GM23338 (cell line): ENCODE data around the gene LYPLAL1. TPM values are rescaled to one million over a fixed set of nuclear protein-coding genes. Genes with fewer than 3 reads are reported as not detected.

ENCODE experiments used
- ATAC-seq: fragments of 200-7000 bp; cut with Tn5 transposase; 3 replicates; pipeline ENCODE4 v1.9.1; 2020
- DNase-seq: peaks from one replicate; pipeline ENCODE4 v3.0.0-alpha.2; 2015; ENCODE audit warnings: low spot score
- H2AFZ ChIP-seq: fragments of 200-600 bp; sonication (generic); 2 replicates; pipeline ENCODE4 v1.8.0; 2016; ENCODE audit warnings: antibody characterized with exemption, mild to moderate bottlenecking, moderate library complexity
- H3F3A ChIP-seq: fragments of 200-600 bp; sonication (generic); replicated peaks from 2 replicates; pipeline ENCODE4 v1.8.0; 2017; ENCODE audit warnings: antibody characterized with exemption, mixed run types, low read depth
- H3K27ac ChIP-seq: fragments of 200-600 bp; sonication (generic); 2 replicates; pipeline ENCODE4 v1.6.1; 2016; ENCODE audit warnings: low read depth
- H3K27me3 ChIP-seq: fragments of 200-600 bp; sonication (generic); 2 replicates; pipeline ENCODE4 v1.8.0; 2016; ENCODE audit warnings: mild to moderate bottlenecking, mixed run types, moderate library complexity; ENCODE audit not compliant: insufficient read depth
- H3K36me3 ChIP-seq: fragments of 200-600 bp; sonication (generic); 2 replicates; pipeline ENCODE4 v1.8.0; 2016; ENCODE audit warnings: mild to moderate bottlenecking; ENCODE audit not compliant: insufficient read depth
- H3K4me1 ChIP-seq: fragments of 200-600 bp; sonication (generic); 2 replicates; pipeline ENCODE4 v1.8.0; 2016; ENCODE audit warnings: mild to moderate bottlenecking, moderate library complexity; ENCODE audit not compliant: insufficient read depth
- H3K4me2 ChIP-seq: fragments of 200-600 bp; sonication (generic); 2 replicates; pipeline ENCODE4 v1.7.1; 2017; ENCODE audit warnings: mixed run types
- H3K4me3 ChIP-seq: fragments of 200-600 bp; sonication (generic); 2 replicates; pipeline ENCODE4 v1.6.1; 2016; ENCODE audit warnings: mixed run types
- H3K79me2 ChIP-seq: fragments of 200-600 bp; sonication (generic); replicated peaks from 2 replicates; pipeline ENCODE4 v1.8.0; 2017; ENCODE audit warnings: mild to moderate bottlenecking; ENCODE audit not compliant: insufficient read depth
- H3K9me2 ChIP-seq: fragments of 200-600 bp; sonication (generic); 2 replicates; pipeline ENCODE4 v1.8.0; 2017; ENCODE audit not compliant: insufficient read depth
- H4K20me1 ChIP-seq: fragments of 200-600 bp; sonication (generic); replicated peaks from 2 replicates; pipeline ENCODE4 v1.8.0; 2017; ENCODE audit warnings: mild to moderate bottlenecking; ENCODE audit not compliant: insufficient read depth
- H3K27ac Mint-ChIP-seq: 2 replicates; pipeline ENCODE4 v1.8.0; 2020; ENCODE audit warnings: inconsistent platforms, mild to moderate bottlenecking, moderate library complexity, mixed read lengths
- H3K27me3 Mint-ChIP-seq: 3 replicates; pipeline ENCODE4 v1.8.0; 2022; ENCODE audit warnings: low read depth, mild to moderate bottlenecking, moderate library complexity, mixed read lengths, inconsistent platforms; ENCODE audit not compliant: insufficient read depth, poor library complexity
- H3K36me3 Mint-ChIP-seq: 3 replicates; pipeline ENCODE4 v1.8.0; 2021; ENCODE audit warnings: low read depth, mild to moderate bottlenecking, inconsistent platforms, moderate library complexity, mixed read lengths
- H3K4me1 Mint-ChIP-seq: 3 replicates; pipeline ENCODE4 v1.8.0; 2020; ENCODE audit warnings: mild to moderate bottlenecking, inconsistent platforms, mixed read lengths
- H3K4me3 Mint-ChIP-seq: 3 replicates; pipeline ENCODE4 v1.8.0; 2021; ENCODE audit warnings: moderate library complexity, mild to moderate bottlenecking, inconsistent platforms, mixed read lengths
- H3K9me3 Mint-ChIP-seq: 3 replicates; pipeline ENCODE4 v1.8.0; 2020; ENCODE audit warnings: moderate library complexity, mild to moderate bottlenecking, inconsistent platforms, mixed read lengths
- CREB1 ChIP-seq: fragments of 250-450 bp; sonication (Bioruptor Pico); IDR thresholded peaks from 2 replicates; pipeline ENCODE4 v1.5.0; 2020; ENCODE audit warnings: low read depth, mild to moderate bottlenecking, moderate library complexity
- CTCF ChIP-seq, 2 experiments: fragments of 200-600 bp in 1 of 2; sonication (generic) in 1 of 2; conservative IDR thresholded peaks; 2 replicates each; pipeline versions ENCODE4 v1.5.1 to v1.6.1; 2016 to 2017; ENCODE audit warnings: antibody characterized with exemption in 2 of 2, low read depth in 2 of 2, mild to moderate bottlenecking in 2 of 2, moderate library complexity in 1 of 2
- ETS1 ChIP-seq: IDR thresholded peaks from 2 replicates; pipeline ENCODE4 v1.6.1; 2016; ENCODE audit warnings: antibody characterized with exemption
- EZH2 ChIP-seq: fragments of 200-600 bp; sonication (generic); IDR thresholded peaks from one replicate; pipeline ENCODE4 v1.8.0; 2017; ENCODE audit warnings: antibody characterized with exemption, mild to moderate bottlenecking, low read depth; ENCODE audit not compliant: unreplicated experiment
- EZH2phosphoT487 ChIP-seq: fragments of 200-600 bp; sonication (generic); IDR thresholded peaks from one replicate; pipeline ENCODE4 v1.8.1; 2018; ENCODE audit warnings: antibody characterized with exemption; ENCODE audit not compliant: unreplicated experiment
- JUNB ChIP-seq: IDR thresholded peaks from one replicate; pipeline ENCODE4 v1.6.1; 2016; ENCODE audit warnings: antibody characterized with exemption; ENCODE audit not compliant: unreplicated experiment
- NANOG ChIP-seq: IDR thresholded peaks from 2 replicates; pipeline ENCODE4 v1.6.1; 2016; ENCODE audit warnings: antibody characterized with exemption, borderline replicate concordance
- POLR2AphosphoS5 ChIP-seq: IDR thresholded peaks from 2 replicates; pipeline ENCODE4 v1.6.1; 2016; ENCODE audit warnings: antibody characterized with exemption, low read depth
- REST ChIP-seq: IDR thresholded peaks from one replicate; pipeline ENCODE4 v1.6.1; 2018; ENCODE audit warnings: antibody characterized with exemption; ENCODE audit not compliant: unreplicated experiment
- STAT1 ChIP-seq: IDR thresholded peaks from one replicate; pipeline ENCODE4 v1.6.1; 2016; ENCODE audit warnings: antibody characterized with exemption; ENCODE audit not compliant: unreplicated experiment
- ZNF114 ChIP-seq: fragments of 250-450 bp; sonication (Bioruptor Pico); IDR thresholded peaks from 2 replicates; pipeline ENCODE4 v1.5.0; 2020; ENCODE audit warnings: mild to moderate bottlenecking, moderate library complexity
- ZNF331 ChIP-seq: fragments of 250-450 bp; sonication (Bioruptor Pico); IDR thresholded peaks from 2 replicates; pipeline ENCODE4 v1.5.0; 2020; ENCODE audit warnings: low read depth, mild to moderate bottlenecking, moderate library complexity
- ZNF462 ChIP-seq: fragments of 250-450 bp; sonication (Bioruptor Pico); IDR thresholded peaks from 2 replicates; pipeline ENCODE4 v1.5.0; 2020; ENCODE audit warnings: mild to moderate bottlenecking, moderate library complexity
- polyA plus RNA-seq: library from polyadenylated mRNA; unstranded; fragments of >200 nt; fragmentation: Nextera tagmentation; extraction: Ambion mirVana; gene quantifications from 2 replicates; pipeline ENCODE4 v1.2.1, GENCODE V29; 2016
- total RNA-seq: library from RNA; depleted of rRNA; stranded (reverse); fragments of >200 nt; shearing (Covaris generic); gene quantifications from 2 replicates; pipeline ENCODE4 v1.2.3, GENCODE V29; 2014

Gene LYPLAL1
- total and polyA plus RNA-seq, 2 experiments from 2014 or later, result 9.9 to 60.2 TPM

- Histone ChIP-seq H3F3A (no peaks in the 10 kb centered on the region), H3K4me1 (0 out of 2 replicates have a peak, but pooled peaks cover 7% of the 10 kb centered on the region), H4K20me1 (no peaks in the 10 kb centered on the region), H3K9me2 (no peaks in the 10 kb centered on the region), H3K36me3 (no peaks in the 10 kb centered on the region), H3K4me3 (no peak overlapping the region), H3K27me3 (no peaks in the 10 kb centered on the region), H3K4me2 (no peak overlapping the region), H3K27ac (no peak overlapping the region), H3K79me2 (peaks cover 22% of the 10 kb centered on the region), H2AFZ (no peak overlapping the region)
- TF ChIP-seq EZH2phosphoT487, result no peak
- TF ChIP-seq CTCF (conservative IDR thresholded peaks at IDR 0.05; ENCODE audit: low read depth in 2 of 2), result no peak
- no peak for TF ChIP-seq EZH2
- TF ChIP-seq POLR2AphosphoS5, result no peak
- no peak for TF ChIP-seq ZNF462 (CRISPR knock-in tag)
- TF ChIP-seq REST, result no peak
- no peak for TF ChIP-seq NANOG
- TF ChIP-seq ETS1, result no peak
- no peak for TF ChIP-seq ZNF331 (CRISPR knock-in tag)
- TF ChIP-seq CREB1 (CRISPR knock-in tag), result no peak
- TF ChIP-seq ZNF114, result no peak
- TF ChIP-seq JUNB, result no peak
- no peak for TF ChIP-seq STAT1
- no peak for DNase-seq
- Mint-ChIP-seq H3K4me3 (no peak overlapping the region), H3K27me3 (no peaks in the 10 kb centered on the region), H3K36me3 (peaks cover 8% of the 10 kb centered on the region), H3K4me1 (peaks cover 10% of the 10 kb centered on the region; the same call in 2 of the 3 replicates), H3K9me3 (no peaks in the 10 kb centered on the region), H3K27ac (no peak overlapping the region)
- no peak for ATAC-seq
Observed at GRCh38 chr1:219190605-219191004, 16.9 kb downstream of the LYPLAL1 start.
